GM12878 (cell line): ENCODE results near the gene MTMR4. TPM values are rescaled to one million over a fixed set of nuclear protein-coding genes. Genes with fewer than 3 reads are reported as not detected.

Experiments used
- BRCA1 ChIP-seq: IDR thresholded peaks from 2 replicates; pipeline ENCODE4 v1.6.1; 2011; ENCODE audit warnings: low read depth, low read length, improper control_type of control experiment
- CHD2 ChIP-seq: IDR thresholded peaks from 2 replicates; pipeline ENCODE4 v1.6.1; 2011; ENCODE audit warnings: low read depth, low read length, improper control_type of control experiment, borderline replicate concordance
- EED ChIP-seq: sonication (generic); IDR thresholded peaks from 2 replicates; pipeline ENCODE4 v1.6.1; 2016; ENCODE audit warnings: antibody characterized with exemption, low read depth
- HDAC2 ChIP-seq: fragments of 200-600 bp; sonication (generic); IDR thresholded peaks from 2 replicates; pipeline ENCODE4 v1.6.1; 2017
- IKZF1 ChIP-seq: fragments of 450-650 bp; conservative IDR thresholded peaks from 2 replicates; pipeline ENCODE4 v1.6.1; 2017; ENCODE audit warnings: antibody characterized with exemption, mild to moderate bottlenecking
- IKZF2 ChIP-seq, 2 experiments: fragments of 450-650 bp; IDR thresholded peaks; 2 replicates each; pipeline ENCODE4 v1.6.1; 2017; ENCODE audit warnings: mild to moderate bottlenecking in 2 of 2, moderate library complexity in 2 of 2
- IRF3 ChIP-seq: fragments of 450-650 bp; IDR thresholded peaks from 2 replicates; pipeline ENCODE4 v1.6.1; 2014; ENCODE audit warnings: mild to moderate bottlenecking
- MAX ChIP-seq: IDR thresholded peaks from 2 replicates; pipeline ENCODE4 v1.6.1; 2012; ENCODE audit warnings: low read depth, low read length, improper control_type of control experiment
- MTA3 ChIP-seq: IDR thresholded peaks from 2 replicates; pipeline ENCODE4 v1.6.1; 2012; ENCODE audit warnings: low read length, inconsistent platforms, borderline replicate concordance
- MYC ChIP-seq: IDR thresholded peaks from 2 replicates; pipeline ENCODE4 v1.6.1; 2011; ENCODE audit warnings: mild to moderate bottlenecking, low read length, moderate library complexity, inconsistent platforms; ENCODE audit not compliant: insufficient read depth, insufficient replicate concordance, insufficient read length, severe bottlenecking
- NKRF ChIP-seq: fragments of 450-650 bp; conservative IDR thresholded peaks from 2 replicates; pipeline ENCODE4 v1.6.1; 2017; ENCODE audit warnings: mild to moderate bottlenecking, moderate library complexity
- NR2C1 ChIP-seq: fragments of 450-650 bp; IDR thresholded peaks from 2 replicates; pipeline ENCODE4 v1.6.1; 2017; ENCODE audit warnings: antibody characterized with exemption, mild to moderate bottlenecking, moderate library complexity
- SIX5 ChIP-seq: IDR thresholded peaks from 2 replicates; pipeline ENCODE4 v1.6.1; 2011; ENCODE audit warnings: mild to moderate bottlenecking, low read depth, low read length, moderate library complexity; ENCODE audit not compliant: severe bottlenecking
- SMC3 ChIP-seq: IDR thresholded peaks from 2 replicates; pipeline ENCODE4 v1.6.1; 2011; ENCODE audit warnings: low read length, improper control_type of control experiment, borderline replicate concordance
- SRF ChIP-seq, 2 experiments: IDR thresholded peaks; 2 replicates each; pipeline ENCODE4 v1.6.1; 2011; ENCODE audit warnings: low read depth in 2 of 2, low read length in 2 of 2, mild to moderate bottlenecking in 1 of 2, moderate library complexity in 1 of 2
- TBL1XR1 ChIP-seq: IDR thresholded peaks from 2 replicates; pipeline ENCODE4 v1.6.1; 2012; ENCODE audit warnings: low read depth, low read length, improper control_type of control experiment
- TCF3 ChIP-seq: IDR thresholded peaks from 2 replicates; pipeline ENCODE4 v1.6.1; 2012; ENCODE audit warnings: low read depth, mild to moderate bottlenecking, low read length, borderline replicate concordance; ENCODE audit not compliant: insufficient read depth
- ZBTB4 ChIP-seq: fragments of 450-650 bp; formaldehyde crosslinking; IDR thresholded peaks from 2 replicates; pipeline ENCODE4 v1.4.0; 2022; ENCODE audit warnings: mild to moderate bottlenecking, moderate library complexity
- ZNF687 ChIP-seq: fragments of 450-650 bp; IDR thresholded peaks from 2 replicates; pipeline ENCODE4 v1.6.1; 2017; ENCODE audit warnings: mild to moderate bottlenecking, moderate library complexity
- polyA plus RNA-seq, 11 experiments: library from polyadenylated mRNA; depleted of rRNA in 4 of 11; unstranded in 6 of 11; stranded (reverse) in 5 of 11; fragments of >200 nt; fragmentation: Nextera tagmentation in 4 of 11; fragmentation: Illumina TruSeq in 1 of 11; extraction: Ambion mirVana in 4 of 11; extraction: Trizol in 1 of 11; gene quantifications; 1 replicate in 1 of 11; 2 replicates in 10 of 11; pipeline versions ENCODE4 v1.2.1 to v1.2.3, GENCODE V29; 2011 to 2016; ENCODE audit warnings: inconsistent platforms in 2 of 11, missing spikeins in 2 of 11, low read depth in 1 of 11
- total RNA-seq, 4 experiments: library from RNA; depleted of rRNA in 3 of 4; stranded (reverse); fragments of >200 nt in 3 of 4; fragmentation: Illumina TruSeq in 1 of 4; extraction: Trizol in 1 of 4; gene quantifications; 2 replicates each; pipeline versions ENCODE4 v1.2.1 to v1.2.3, GENCODE V29; 2013 to 2021

MTMR4 gene
- total and polyA plus RNA-seq, 10 of the 15 experiments (the other 5 are each of a cell fraction or from before 2014, with no cell fraction given) = 12.8 to 127 (median 53.2) TPM

- TF ChIP-seq ZNF687 = no peak
- TF ChIP-seq IKZF2 (IDR thresholded peaks at IDR 0.05) = no peak; a peak in 1 of 4 replicates
- peak; percentile 70 to 84; a peak in 2 of 4 replicates for TF ChIP-seq SRF (IDR thresholded peaks at IDR 0.05; ENCODE audit: low read depth in 2 of 2, low read length in 2 of 2)
- peak; percentile 49 for TF ChIP-seq SIX5
- no peak for TF ChIP-seq BRCA1
- TF ChIP-seq TCF3 = no peak
- TF ChIP-seq ZBTB4 = no peak
- TF ChIP-seq MAX = 0 out of 2 replicates have a peak, but pooled peaks have one; percentile 27
- peak; percentile 77; the same call in 1 of the 2 replicates for TF ChIP-seq NKRF
- TF ChIP-seq MYC = no peak
- 0 out of 2 replicates have a peak, but pooled peaks have one; percentile 15 for TF ChIP-seq TBL1XR1
- TF ChIP-seq HDAC2 = no peak
- no peak for TF ChIP-seq MTA3
- TF ChIP-seq IRF3 = peak; percentile 97
- no peak for TF ChIP-seq SMC3
- TF ChIP-seq IKZF1 = peak; percentile 68
- no peak for TF ChIP-seq EED
- peak; percentile 64; the same call in 1 of the 2 replicates for TF ChIP-seq NR2C1
- TF ChIP-seq CHD2 = peak; percentile 97
Measured at GRCh38 chr17:58517928-58518609, 3.6 kb upstream of the MTMR4 start (continued).
